ENCODE measurements around the gene HLA-DRA. TPM values are rescaled to one million over a fixed set of nuclear protein-coding genes. Genes with fewer than 3 reads are reported as not detected.
A peak's percentile ranks its signal among the peaks of the same experiment; 100 is the strongest.

HLA-DRA gene
- total and polyA plus RNA-seq, 2 donors (not counting 3 experiments of a cell fraction or from before 2014, with no cell fraction given): not detected

DNA sequence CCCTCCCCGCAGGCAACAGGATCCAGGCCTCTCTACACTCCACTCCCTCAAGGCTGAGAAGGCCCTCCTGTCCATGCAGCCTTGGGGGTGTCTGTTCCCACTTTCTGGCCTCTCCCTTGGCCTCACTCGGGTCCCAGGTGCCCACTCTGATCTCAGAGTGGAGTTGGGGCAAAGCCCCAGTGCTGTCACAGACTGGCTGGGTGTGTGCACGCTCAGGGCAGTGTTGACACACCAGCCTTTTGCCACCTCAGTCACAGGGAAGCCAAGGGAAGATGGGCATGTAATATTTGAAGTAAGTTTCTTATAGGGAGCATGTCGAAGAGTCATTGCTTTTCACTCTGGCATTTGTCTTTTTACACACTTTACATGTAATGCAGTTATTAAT lies 44.9 kb downstream of the HLA-DRA start:
- ChIA-PET CTCF (no interaction called here), POLR2A (no interaction called here)
- Histone ChIP-seq H3K79me2 (ENCODE audit: control insufficient read depth, insufficient read depth, low read length) (no peaks in the 10 kb centered on the region), H3K4me2 (ENCODE audit: insufficient read depth, low read length) (no peak overlapping the region), H3K9me1 (replicated peaks; ENCODE audit: control insufficient read depth, extremely low read depth, insufficient read depth, low read length) (no peaks in the 10 kb centered on the region), H3K27ac (ENCODE audit: insufficient read depth, low read depth, low read length) (no peak overlapping the region), H3K9me3 (replicated peaks; ENCODE audit: control insufficient read depth, insufficient read depth, low read length) (no peaks in the 10 kb centered on the region), H3K36me3 (ENCODE audit: control insufficient read depth in 2 of 2, extremely low read depth in 1 of 2, insufficient read depth in 2 of 2, low read length in 2 of 2) (no peaks in the 10 kb centered on the region), H3K9ac (replicated peaks; ENCODE audit: extremely low read depth, insufficient read depth, low read length) (no peak overlapping the region), H2AFZ (ENCODE audit: low read depth, low read length) (no peak overlapping the region), H4K20me1 (replicated peaks; ENCODE audit: control insufficient read depth, extremely low read depth, insufficient read depth, low read length) (no peaks in the 10 kb centered on the region), H3K4me1 (ENCODE audit: control insufficient read depth, extremely low read depth, insufficient read depth, low read length) (no peaks in the 10 kb centered on the region), H3K27me3 (ENCODE audit: control insufficient read depth in 2 of 2, insufficient read depth in 2 of 2, low read length in 2 of 2) (peaks cover 3 to 4% of the 10 kb centered on the region in 2 experiments), H3K4me3 (replicated peaks in 1 of 3; ENCODE audit: insufficient read depth in 1 of 3, low read depth in 1 of 3, low read length in 3 of 3) (no peak overlapping the region)
- no peak for FAIRE-seq
- peak; percentile 0 for DNase-seq (ENCODE audit: low read depth, low spot score)
- intact Hi-C loops (cut with micrococcal nuclease) (no loop called here), dilution Hi-C loops (cut with MboI; ENCODE audit: extremely low pct_ligation_motif_present, low sequenced_read_pairs) (no loop called here)
- no TSS peak for BruUV-seq (replicated peaks)
- TF ChIP-seq EZH2 (IDR thresholded peaks at IDR 0.05; ENCODE audit: borderline replicate concordance, low read depth, low read length, severe bottlenecking): no peak
- TF ChIP-seq, protein P1, sequence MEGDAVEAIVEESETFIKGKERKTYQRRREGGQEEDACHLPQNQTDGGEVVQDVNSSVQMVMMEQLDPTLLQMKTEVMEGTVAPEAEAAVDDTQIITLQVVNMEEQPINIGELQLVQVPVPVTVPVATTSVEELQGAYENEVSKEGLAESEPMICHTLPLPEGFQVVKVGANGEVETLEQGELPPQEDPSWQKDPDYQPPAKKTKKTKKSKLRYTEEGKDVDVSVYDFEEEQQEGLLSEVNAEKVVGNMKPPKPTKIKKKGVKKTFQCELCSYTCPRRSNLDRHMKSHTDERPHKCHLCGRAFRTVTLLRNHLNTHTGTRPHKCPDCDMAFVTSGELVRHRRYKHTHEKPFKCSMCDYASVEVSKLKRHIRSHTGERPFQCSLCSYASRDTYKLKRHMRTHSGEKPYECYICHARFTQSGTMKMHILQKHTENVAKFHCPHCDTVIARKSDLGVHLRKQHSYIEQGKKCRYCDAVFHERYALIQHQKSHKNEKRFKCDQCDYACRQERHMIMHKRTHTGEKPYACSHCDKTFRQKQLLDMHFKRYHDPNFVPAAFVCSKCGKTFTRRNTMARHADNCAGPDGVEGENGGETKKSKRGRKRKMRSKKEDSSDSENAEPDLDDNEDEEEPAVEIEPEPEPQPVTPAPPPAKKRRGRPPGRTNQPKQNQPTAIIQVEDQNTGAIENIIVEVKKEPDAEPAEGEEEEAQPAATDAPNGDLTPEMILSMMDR (IDR thresholded peaks at IDR 0.05; ENCODE audit: extremely low read depth in 1 of 2, insufficient read depth in 1 of 2, low read depth in 1 of 2, low read length in 2 of 2): no peak
- TF ChIP-seq MYC (IDR thresholded peaks at IDR 0.05; ENCODE audit: low read depth, low read length): no peak
- TF ChIP-seq FOS (IDR thresholded peaks at IDR 0.05; ENCODE audit: borderline replicate concordance, insufficient read depth, low read length): no peak
- TF ChIP-seq POLR2AphosphoS5 (IDR thresholded peaks at IDR 0.05; ENCODE audit: insufficient read depth, low read depth, low read length): no peak

DNA sequence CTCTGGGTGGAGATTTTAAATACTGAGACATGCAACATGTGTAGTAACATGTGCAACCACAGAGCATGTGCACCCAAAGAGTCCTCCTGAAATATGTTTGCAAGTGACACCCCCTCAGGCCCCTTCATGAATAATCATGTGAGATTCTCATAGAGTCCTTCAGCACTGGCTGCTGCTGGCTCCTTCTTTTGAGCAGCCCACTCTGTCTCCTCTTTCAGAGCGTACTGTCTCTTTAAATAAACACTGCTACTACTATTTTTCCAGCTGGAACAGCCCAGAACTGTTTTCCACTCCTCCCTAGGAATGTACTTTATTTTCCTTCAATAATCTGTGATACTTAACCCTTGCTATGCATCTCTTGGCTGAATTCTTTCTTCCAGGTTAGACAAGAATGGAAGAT lies 48.4 kb downstream of the HLA-DRA start:
- no peaks in the 10 kb centered on the region for H3K36me3 ChIP-seq (ENCODE audit: control insufficient read depth in 2 of 2, extremely low read depth in 1 of 2, insufficient read depth in 2 of 2, low read length in 2 of 2)
- H3K4me2 ChIP-seq (ENCODE audit: insufficient read depth, low read length): no peak overlapping the region
- H2AFZ ChIP-seq (ENCODE audit: low read depth, low read length): no peak overlapping the region
- H3K27ac ChIP-seq (ENCODE audit: insufficient read depth, low read depth, low read length): no peak overlapping the region
- TF ChIP-seq, protein P2, sequence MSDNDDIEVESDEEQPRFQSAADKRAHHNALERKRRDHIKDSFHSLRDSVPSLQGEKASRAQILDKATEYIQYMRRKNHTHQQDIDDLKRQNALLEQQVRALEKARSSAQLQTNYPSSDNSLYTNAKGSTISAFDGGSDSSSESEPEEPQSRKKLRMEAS (IDR thresholded peaks at IDR 0.05; ENCODE audit: insufficient read depth, insufficient read length): no peak
- TF ChIP-seq POLR2AphosphoS5 (IDR thresholded peaks at IDR 0.05; ENCODE audit: insufficient read depth, low read depth, low read length) (no peak), POLR2A (IDR thresholded peaks at IDR 0.05; ENCODE audit: low read depth, low read length) (no peak), MYC (IDR thresholded peaks at IDR 0.05; ENCODE audit: low read depth, low read length) (no peak), JUN (IDR thresholded peaks at IDR 0.05; ENCODE audit: borderline replicate concordance, insufficient read depth, insufficient read length, low read depth) (no peak), FOS (IDR thresholded peaks at IDR 0.05; ENCODE audit: borderline replicate concordance, insufficient read depth, low read length) (no peak)
- H3K9me1 ChIP-seq (replicated peaks; ENCODE audit: control insufficient read depth, extremely low read depth, insufficient read depth, low read length): no peaks in the 10 kb centered on the region
- no peak overlapping the region for H3K4me3 ChIP-seq (replicated peaks in 1 of 3; ENCODE audit: insufficient read depth in 1 of 3, low read depth in 1 of 3, low read length in 3 of 3)
- H3K79me2 ChIP-seq (ENCODE audit: control insufficient read depth, insufficient read depth, low read length): no peaks in the 10 kb centered on the region
- CTCF ChIA-PET: no interaction called here
- DNase-seq (ENCODE audit: low read depth, low spot score) (no peak), FAIRE-seq (no peak)
- no peaks in the 10 kb centered on the region for H4K20me1 ChIP-seq (replicated peaks; ENCODE audit: control insufficient read depth, extremely low read depth, insufficient read depth, low read length)
- dilution Hi-C loops (cut with MboI; ENCODE audit: extremely low pct_ligation_motif_present, low sequenced_read_pairs) (no loop called here), intact Hi-C loops (cut with micrococcal nuclease) (no loop called here)
- no peak overlapping the region for H3K9ac ChIP-seq (replicated peaks; ENCODE audit: extremely low read depth, insufficient read depth, low read length)
- POLR2A ChIA-PET: no interaction called here
- no peaks in the 10 kb centered on the region for H3K4me1 ChIP-seq (ENCODE audit: control insufficient read depth, extremely low read depth, insufficient read depth, low read length)
- H3K9me3 ChIP-seq (replicated peaks; ENCODE audit: control insufficient read depth, insufficient read depth, low read length): no peaks in the 10 kb centered on the region
- H3K27me3 ChIP-seq (ENCODE audit: control insufficient read depth in 2 of 2, insufficient read depth in 2 of 2, low read length in 2 of 2): peaks cover 0 to 1% of the 10 kb centered on the region in 2 experiments
- no TSS peak for BruUV-seq (replicated peaks)

All from endothelial cell of umbilical vein (primary cell).